ENCODE data around the gene HSFX3.

DNA sequence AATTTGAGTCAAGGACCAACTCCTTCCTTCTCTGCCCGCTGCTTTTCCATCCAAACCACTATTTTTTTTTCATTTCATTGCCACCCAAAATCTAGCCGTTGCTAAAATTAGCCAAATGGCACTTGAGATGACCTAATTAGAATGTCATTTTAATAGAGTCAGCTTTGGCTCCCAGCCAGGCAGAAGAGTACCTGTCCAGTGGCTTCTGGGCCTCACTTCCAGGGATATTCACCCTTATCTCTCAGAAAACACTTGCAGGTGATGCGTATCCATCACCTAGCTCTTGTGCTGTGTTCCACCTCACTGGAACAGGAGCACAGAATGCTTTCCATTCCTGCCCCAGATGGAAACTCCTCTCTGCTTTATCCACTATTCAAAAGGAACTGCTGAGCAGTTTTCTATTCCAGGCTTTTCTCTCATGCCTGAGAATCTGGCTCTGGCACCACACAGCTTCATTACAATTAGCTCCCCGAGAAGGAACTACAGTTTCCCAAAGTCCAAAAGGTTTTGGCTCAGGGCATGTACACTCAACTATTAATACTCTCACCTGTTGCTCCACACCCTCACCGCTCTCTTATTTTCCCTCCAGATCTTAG, 19.1 kb upstream of the HSFX3 start:
- TF ChIP-seq, protein P1, sequence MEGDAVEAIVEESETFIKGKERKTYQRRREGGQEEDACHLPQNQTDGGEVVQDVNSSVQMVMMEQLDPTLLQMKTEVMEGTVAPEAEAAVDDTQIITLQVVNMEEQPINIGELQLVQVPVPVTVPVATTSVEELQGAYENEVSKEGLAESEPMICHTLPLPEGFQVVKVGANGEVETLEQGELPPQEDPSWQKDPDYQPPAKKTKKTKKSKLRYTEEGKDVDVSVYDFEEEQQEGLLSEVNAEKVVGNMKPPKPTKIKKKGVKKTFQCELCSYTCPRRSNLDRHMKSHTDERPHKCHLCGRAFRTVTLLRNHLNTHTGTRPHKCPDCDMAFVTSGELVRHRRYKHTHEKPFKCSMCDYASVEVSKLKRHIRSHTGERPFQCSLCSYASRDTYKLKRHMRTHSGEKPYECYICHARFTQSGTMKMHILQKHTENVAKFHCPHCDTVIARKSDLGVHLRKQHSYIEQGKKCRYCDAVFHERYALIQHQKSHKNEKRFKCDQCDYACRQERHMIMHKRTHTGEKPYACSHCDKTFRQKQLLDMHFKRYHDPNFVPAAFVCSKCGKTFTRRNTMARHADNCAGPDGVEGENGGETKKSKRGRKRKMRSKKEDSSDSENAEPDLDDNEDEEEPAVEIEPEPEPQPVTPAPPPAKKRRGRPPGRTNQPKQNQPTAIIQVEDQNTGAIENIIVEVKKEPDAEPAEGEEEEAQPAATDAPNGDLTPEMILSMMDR (IDR thresholded peaks at IDR 0.05 in 2 of 3, conservative IDR thresholded peaks at IDR 0.05 in 1 of 3; ENCODE audit: borderline replicate concordance in 1 of 3, insufficient read depth in 1 of 3, low read depth in 2 of 3, low read length in 2 of 3): no peak
- TF ChIP-seq ZNF274 (IDR thresholded peaks at IDR 0.05; ENCODE audit: low read depth, low read length): no peak
- TF ChIP-seq POLR2AphosphoS5 (IDR thresholded peaks at IDR 0.05; ENCODE audit: low read depth, low read length): no peak
- TF ChIP-seq EZH2 (IDR thresholded peaks at IDR 0.05): no peak
- no peak for TF ChIP-seq SIN3A (IDR thresholded peaks at IDR 0.05; ENCODE audit: low read depth)
- no peak for TF ChIP-seq CBX3 (IDR thresholded peaks at IDR 0.05; ENCODE audit: low read depth)
- TF ChIP-seq, protein P2, sequence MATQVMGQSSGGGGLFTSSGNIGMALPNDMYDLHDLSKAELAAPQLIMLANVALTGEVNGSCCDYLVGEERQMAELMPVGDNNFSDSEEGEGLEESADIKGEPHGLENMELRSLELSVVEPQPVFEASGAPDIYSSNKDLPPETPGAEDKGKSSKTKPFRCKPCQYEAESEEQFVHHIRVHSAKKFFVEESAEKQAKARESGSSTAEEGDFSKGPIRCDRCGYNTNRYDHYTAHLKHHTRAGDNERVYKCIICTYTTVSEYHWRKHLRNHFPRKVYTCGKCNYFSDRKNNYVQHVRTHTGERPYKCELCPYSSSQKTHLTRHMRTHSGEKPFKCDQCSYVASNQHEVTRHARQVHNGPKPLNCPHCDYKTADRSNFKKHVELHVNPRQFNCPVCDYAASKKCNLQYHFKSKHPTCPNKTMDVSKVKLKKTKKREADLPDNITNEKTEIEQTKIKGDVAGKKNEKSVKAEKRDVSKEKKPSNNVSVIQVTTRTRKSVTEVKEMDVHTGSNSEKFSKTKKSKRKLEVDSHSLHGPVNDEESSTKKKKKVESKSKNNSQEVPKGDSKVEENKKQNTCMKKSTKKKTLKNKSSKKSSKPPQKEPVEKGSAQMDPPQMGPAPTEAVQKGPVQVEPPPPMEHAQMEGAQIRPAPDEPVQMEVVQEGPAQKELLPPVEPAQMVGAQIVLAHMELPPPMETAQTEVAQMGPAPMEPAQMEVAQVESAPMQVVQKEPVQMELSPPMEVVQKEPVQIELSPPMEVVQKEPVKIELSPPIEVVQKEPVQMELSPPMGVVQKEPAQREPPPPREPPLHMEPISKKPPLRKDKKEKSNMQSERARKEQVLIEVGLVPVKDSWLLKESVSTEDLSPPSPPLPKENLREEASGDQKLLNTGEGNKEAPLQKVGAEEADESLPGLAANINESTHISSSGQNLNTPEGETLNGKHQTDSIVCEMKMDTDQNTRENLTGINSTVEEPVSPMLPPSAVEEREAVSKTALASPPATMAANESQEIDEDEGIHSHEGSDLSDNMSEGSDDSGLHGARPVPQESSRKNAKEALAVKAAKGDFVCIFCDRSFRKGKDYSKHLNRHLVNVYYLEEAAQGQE (IDR thresholded peaks at IDR 0.05; ENCODE audit: low read depth): no peak
- TF ChIP-seq RAD21 (IDR thresholded peaks at IDR 0.05; ENCODE audit: low read depth): no peak
- TF ChIP-seq CEBPB (IDR thresholded peaks at IDR 0.05; ENCODE audit: low read depth): no peak
- TF ChIP-seq EGR1 (IDR thresholded peaks at IDR 0.05; ENCODE audit: low read depth): no peak
- no peak for TF ChIP-seq POLR2A (IDR thresholded peaks at IDR 0.05; ENCODE audit: borderline replicate concordance, extremely low read depth, insufficient read depth, insufficient read length)

Data from HCT116 (cell line).